ENCODE results near the gene CUX1.
"Not testable (repeated sequence)": the region's sequence is repeated elsewhere in the genome, so short reads cannot be mapped to it uniquely, and the experiment has no call there.

Gene CUX1

DNA sequence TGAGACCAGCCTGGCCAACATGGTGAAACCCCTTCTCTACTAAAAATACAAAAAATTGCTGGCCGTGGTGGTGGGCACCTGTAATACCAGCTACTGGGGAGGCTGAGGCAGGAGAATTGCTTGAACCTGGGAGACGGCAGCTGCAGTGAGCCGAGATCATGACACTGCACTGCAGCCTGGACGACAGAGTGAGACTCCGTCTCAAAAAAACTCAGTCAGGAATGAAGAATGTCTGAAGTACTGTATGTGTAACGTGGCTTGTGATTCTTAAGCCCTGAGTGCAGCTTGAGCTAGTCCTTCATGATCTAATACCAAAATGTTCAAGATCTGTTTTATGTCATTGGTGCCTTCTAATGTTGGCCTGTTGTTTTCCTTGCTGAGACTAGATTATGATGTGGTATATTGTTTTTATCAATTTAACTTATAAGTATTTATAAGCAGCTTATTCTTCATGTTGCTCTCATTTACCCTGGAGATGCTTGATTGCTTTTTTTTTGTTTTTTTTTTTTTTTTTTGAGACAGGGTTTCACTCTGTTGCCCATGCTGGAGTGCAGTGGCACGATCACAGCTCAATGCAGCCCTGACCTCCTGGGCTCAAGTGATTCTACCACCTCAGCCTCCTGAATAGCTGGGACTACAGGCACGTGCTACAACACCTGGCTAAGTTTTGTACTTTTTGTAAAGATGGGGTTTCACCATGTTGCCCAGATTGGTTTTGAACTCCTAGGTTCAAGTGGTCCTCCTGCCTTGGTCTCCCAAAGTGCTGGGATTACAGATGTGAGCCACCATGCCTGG is 513.4 kb downstream of the CUX1 start:
- POLR2A ChIA-PET = interaction anchor here (0.6 kb wide), 1 partner anchor 69 kb away, joined by 3 read pairs; no protein-coding TSS in a partner anchor
- CTCF ChIA-PET; H3K27ac ChIP-seq (ENCODE audit: extremely low read depth, low read depth, low read length); H3K4me3 ChIP-seq (ENCODE audit: low read depth, low read length); H3K4me1 ChIP-seq (ENCODE audit: control insufficient read depth, insufficient read depth, low read length); H3K36me3 ChIP-seq (ENCODE audit: control insufficient read depth in 2 of 2, insufficient read depth in 1 of 2, low read length in 2 of 2); H3K9me3 ChIP-seq (ENCODE audit: control insufficient read depth, insufficient read depth, low read depth, low read length): not testable (repeated sequence)
